HS-5 (cell line): ENCODE data around the gene NABP1.
A peak's percentile ranks its signal among the peaks of the same experiment; 100 is the strongest.

Source experiments
- DNase-seq: peaks from one replicate; pipeline ENCODE4 v3.0.0-alpha.2; 2012; ENCODE audit warnings: low read depth

NABP1 gene

DNA sequence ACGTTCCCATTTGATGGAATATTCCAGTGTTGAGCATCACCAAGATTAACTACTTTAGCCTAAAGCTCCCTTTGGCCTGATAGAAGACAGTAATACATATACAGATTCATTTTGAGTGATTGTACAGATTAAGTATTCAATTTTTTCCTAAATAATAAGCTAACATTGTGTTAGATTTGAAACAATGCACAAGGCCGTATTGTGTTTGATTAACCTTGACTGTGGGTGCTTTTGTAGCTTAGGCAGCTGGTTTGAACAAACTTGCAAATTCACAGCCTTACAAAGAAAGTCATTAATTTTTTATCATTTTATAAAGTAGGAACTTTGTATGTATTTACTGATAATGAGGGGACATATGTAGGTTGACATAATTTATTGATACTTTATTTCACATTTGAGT is 29.6 kb downstream of the NABP1 start:
- no peak for DNase-seq

DNA sequence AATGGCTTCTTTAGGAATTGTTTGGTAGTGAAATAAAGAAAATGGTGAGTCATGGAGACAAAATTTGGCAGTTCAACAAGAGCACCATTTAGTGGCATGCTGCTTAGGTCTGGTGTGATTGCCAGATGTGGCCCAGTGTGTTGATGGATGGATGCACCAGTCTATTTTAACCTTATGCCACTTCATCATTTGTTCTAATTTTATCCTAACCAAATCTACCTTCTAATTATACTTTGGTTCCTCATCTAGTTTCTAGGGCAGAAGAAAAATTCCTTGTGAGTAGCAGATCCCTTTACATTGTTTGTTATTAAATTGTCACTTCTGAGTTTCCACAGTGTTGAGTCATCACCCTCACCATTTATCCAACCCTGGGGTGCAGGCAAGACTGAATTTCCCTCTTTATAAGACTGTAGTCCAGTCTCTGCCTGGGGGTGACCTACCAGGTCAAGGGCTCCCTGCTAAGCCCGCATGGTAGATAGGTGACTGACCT is 32.5 kb downstream of the NABP1 start:
- peak; percentile 58 for DNase-seq

GRCh38 chr2:191711621-191712020 is 33.7 kb downstream of the NABP1 start:
- DNase-seq = no peak

DNA sequence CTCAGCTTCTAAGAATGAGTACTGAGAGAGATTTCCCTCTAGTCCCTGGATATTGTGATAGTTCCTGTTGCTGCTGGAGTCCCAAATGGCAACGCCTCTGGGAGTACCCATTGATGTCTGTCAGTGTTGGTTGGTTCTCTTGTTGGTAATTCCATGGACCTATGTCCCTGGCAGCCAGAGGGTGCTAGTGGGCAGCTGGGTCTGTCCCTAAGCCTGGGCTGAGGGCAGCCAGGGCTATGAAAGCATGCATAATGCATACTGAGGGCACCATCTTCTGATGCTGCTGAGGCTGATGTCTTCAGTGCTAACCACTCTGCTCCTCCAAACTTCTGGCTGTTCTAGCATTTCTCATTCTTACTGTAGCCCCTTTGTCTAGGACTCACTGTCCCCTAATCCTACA is 35.9 kb downstream of the NABP1 start:
- DNase-seq = no peak

- no peak for DNase-seq
Measured at GRCh38 chr2:191714925-191715324, 37.0 kb downstream of the NABP1 start.

DNA sequence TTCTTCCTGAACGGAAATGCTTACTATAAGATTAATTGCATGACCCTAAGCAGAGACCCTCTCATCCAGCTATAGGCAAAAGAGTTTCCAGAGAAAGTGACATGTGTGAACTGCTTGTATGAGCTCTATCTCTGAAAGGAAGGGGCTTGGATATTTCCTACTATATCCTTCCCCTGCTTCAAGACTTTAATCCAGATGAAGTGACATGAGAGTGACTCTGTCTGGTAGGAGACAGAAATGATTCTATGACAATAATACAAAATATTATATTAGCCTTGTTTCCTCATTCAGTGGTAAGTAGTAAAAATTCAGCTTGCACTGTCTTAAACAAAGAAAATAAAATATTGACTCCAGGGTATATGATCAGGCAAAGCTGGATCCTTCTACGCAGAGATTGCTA is 37.5 kb downstream of the NABP1 start:
- no peak for DNase-seq

GRCh38 chr2:191719261-191719660 is 41.3 kb downstream of the NABP1 start:
- no peak for DNase-seq

GRCh38 chr2:191719938-191720337 is 42.0 kb downstream of the NABP1 start:
- no peak for DNase-seq

DNA sequence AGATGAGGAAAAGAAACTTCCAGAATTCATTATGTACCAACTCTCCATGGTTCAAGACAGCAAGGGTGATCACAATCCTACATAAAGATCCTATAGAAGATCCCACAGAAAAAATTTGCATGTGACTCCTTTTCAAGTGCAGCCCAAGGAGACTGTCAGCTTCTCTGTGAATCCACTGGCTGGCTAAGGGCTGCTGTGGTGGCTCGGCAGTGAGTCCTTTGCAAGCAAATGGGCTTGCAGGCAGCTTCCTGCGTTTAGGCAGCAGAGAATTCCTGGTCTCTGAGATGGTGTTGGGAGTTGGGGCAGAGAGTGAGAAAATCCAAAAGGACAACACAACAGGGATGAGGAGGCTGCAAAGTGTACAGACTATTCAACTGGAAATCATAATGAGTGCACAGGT is 43.4 kb downstream of the NABP1 start:
- no peak for DNase-seq

- DNase-seq = no peak
Measured at GRCh38 chr2:191724015-191724414, 46.1 kb downstream of the NABP1 start.

DNA sequence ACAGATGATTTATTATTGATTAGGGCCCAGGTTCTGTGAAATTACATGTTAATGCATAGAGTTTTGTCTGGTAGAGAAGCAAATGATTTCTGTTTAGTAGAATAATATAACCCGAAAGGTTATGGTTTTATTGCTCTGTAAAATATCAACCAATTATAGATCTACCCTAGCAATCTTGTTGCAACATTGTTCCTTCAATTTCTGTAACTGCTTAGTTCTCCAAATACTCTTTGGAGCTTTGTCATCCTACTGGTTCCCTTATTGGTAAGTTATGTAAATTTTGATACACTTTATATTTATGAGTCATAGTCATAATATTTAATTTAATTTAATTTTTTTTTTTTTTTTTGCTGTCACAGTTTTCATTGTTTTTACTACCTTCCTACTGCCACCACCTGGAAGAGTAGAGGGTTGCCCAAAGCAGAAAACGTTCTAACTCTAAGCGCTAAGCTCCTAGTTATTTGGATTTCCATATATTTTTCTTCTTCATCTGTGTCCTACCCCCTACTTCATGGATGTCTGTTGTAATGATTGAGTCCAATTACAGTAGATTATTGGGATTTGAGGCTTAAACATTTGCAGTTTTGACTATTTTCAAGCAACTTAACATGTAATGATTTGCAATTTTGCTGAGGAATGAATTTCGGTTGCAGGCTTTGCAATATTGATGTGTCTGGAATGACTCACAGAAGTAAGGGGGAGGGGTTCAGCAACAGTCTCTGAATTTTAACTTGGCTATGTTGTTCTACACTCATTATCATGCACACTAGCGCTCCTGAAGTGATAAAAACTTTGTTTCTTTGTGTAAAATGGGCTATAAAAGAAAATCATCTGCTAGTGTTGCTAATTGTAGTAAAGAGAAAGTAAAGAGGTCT is 51.1 kb downstream of the NABP1 start:
- DNase-seq = peak; percentile 32

- no peak for DNase-seq
Measured at GRCh38 chr2:191730263-191730662, 52.3 kb downstream of the NABP1 start.
